Loucy (cell line): Measurements from ENCODE around the gene ARHGEF33.

ENCODE experiments used
- H2AFZ ChIP-seq: fragments of 200-600 bp; sonication (generic); 2 replicates; pipeline ENCODE4 v1.6.0; 2016; ENCODE audit warnings: antibody characterized with exemption, mild to moderate bottlenecking, low read length, moderate library complexity
- H3F3A ChIP-seq: fragments of 200-600 bp; 2 replicates; pipeline ENCODE4 v1.6.0; 2016; ENCODE audit warnings: antibody characterized with exemption, low read depth, mild to moderate bottlenecking
- H3K27me3 ChIP-seq: fragments of 200-600 bp; sonication (generic); 2 replicates; pipeline ENCODE4 v1.6.1; 2014; ENCODE audit warnings: low read length, mild to moderate bottlenecking; ENCODE audit not compliant: insufficient read depth, poor library complexity, severe bottlenecking
- H3K36me3 ChIP-seq: fragments of 200-600 bp; sonication (generic); 2 replicates; pipeline ENCODE4 v1.6.1; 2016; ENCODE audit warnings: low read length; ENCODE audit not compliant: insufficient read depth
- H3K4me1 ChIP-seq: fragments of 200-600 bp; sonication (generic); 2 replicates; pipeline ENCODE4 v1.5.1; 2014; ENCODE audit warnings: low read length, mild to moderate bottlenecking; ENCODE audit not compliant: insufficient read depth, poor library complexity, severe bottlenecking
- H3K4me2 ChIP-seq: fragments of 200-600 bp; sonication (generic); 2 replicates; pipeline ENCODE4 v1.6.0; 2014; ENCODE audit warnings: antibody characterized with exemption, low read length, low read depth, mild to moderate bottlenecking; ENCODE audit not compliant: poor library complexity, severe bottlenecking
- H3K4me3 ChIP-seq: fragments of 200-600 bp; sonication (generic); 2 replicates; pipeline ENCODE4 v1.5.1; 2014; ENCODE audit warnings: low read length, mild to moderate bottlenecking, mixed read lengths; ENCODE audit not compliant: poor library complexity, severe bottlenecking
- H3K79me2 ChIP-seq: fragments of 200-600 bp; sonication (generic); 2 replicates; pipeline ENCODE4 v1.6.1; 2014; ENCODE audit warnings: low read length; ENCODE audit not compliant: insufficient read depth
- H3K9ac ChIP-seq: fragments of 200-600 bp; sonication (generic); 2 replicates; pipeline ENCODE4 v1.6.0; 2014; ENCODE audit warnings: mild to moderate bottlenecking, low read depth, low read length, moderate library complexity; ENCODE audit not compliant: poor library complexity, severe bottlenecking
- H3K9me2 ChIP-seq: fragments of 200-600 bp; sonication (generic); replicated peaks from 2 replicates; pipeline ENCODE4 v1.6.1; 2016; ENCODE audit warnings: low read depth, low read length, mixed read lengths
- H3K9me3 ChIP-seq: fragments of 200-600 bp; sonication (generic); 2 replicates; pipeline ENCODE4 v1.6.1; 2014; ENCODE audit warnings: mild to moderate bottlenecking, antibody characterized with exemption, low read length, low read depth; ENCODE audit not compliant: insufficient read depth
- H4K20me1 ChIP-seq: fragments of 200-600 bp; sonication (generic); 2 replicates; pipeline ENCODE4 v1.6.0; 2014; ENCODE audit warnings: antibody characterized with exemption, low read length, mild to moderate bottlenecking; ENCODE audit not compliant: insufficient read depth, poor library complexity, severe bottlenecking
- CTCF ChIP-seq: fragments of 200-600 bp; sonication (generic); conservative IDR thresholded peaks from 2 replicates; pipeline ENCODE4 v1.5.1; 2014; ENCODE audit warnings: mild to moderate bottlenecking, antibody characterized with exemption, low read length
- EZH2phosphoT487 ChIP-seq: fragments of 200-600 bp; IDR thresholded peaks from 2 replicates; pipeline ENCODE4 v1.6.1; 2018; ENCODE audit warnings: antibody characterized with exemption, mild to moderate bottlenecking, moderate library complexity, borderline replicate concordance

ARHGEF33 gene

GRCh38 chr2:38973266-38973665, 83.6 kb downstream of the ARHGEF33 start:
- Histone ChIP-seq H2AFZ (no peak overlapping the region), H3K4me2 (no peak overlapping the region), H3K36me3 (no peaks in the 10 kb centered on the region), H3K9ac (no peak overlapping the region), H3K79me2 (no peaks in the 10 kb centered on the region), H3F3A (no peaks in the 10 kb centered on the region), H3K27me3 (no peaks in the 10 kb centered on the region), H3K9me3 (no peaks in the 10 kb centered on the region), H4K20me1 (no peaks in the 10 kb centered on the region), H3K4me1 (no peaks in the 10 kb centered on the region), H3K9me2 (no peaks in the 10 kb centered on the region), H3K4me3 (no peak overlapping the region)
- no peak for TF ChIP-seq CTCF
- no peak for TF ChIP-seq EZH2phosphoT487

GRCh38 chr2:38975042-38975441, 85.4 kb downstream of the ARHGEF33 start:
- H3K36me3 ChIP-seq = no peaks in the 10 kb centered on the region
- no peaks in the 10 kb centered on the region for H3F3A ChIP-seq
- no peak overlapping the region for H3K4me3 ChIP-seq
- H3K27me3 ChIP-seq = no peaks in the 10 kb centered on the region
- no peak for TF ChIP-seq EZH2phosphoT487
- TF ChIP-seq CTCF = no peak
- H3K9ac ChIP-seq = no peak overlapping the region
- H4K20me1 ChIP-seq = no peaks in the 10 kb centered on the region
- no peak overlapping the region for H2AFZ ChIP-seq
- no peak overlapping the region for H3K4me2 ChIP-seq
- no peaks in the 10 kb centered on the region for H3K79me2 ChIP-seq
- no peaks in the 10 kb centered on the region for H3K4me1 ChIP-seq
- H3K9me3 ChIP-seq = no peaks in the 10 kb centered on the region
- H3K9me2 ChIP-seq = no peaks in the 10 kb centered on the region

- H3K36me3 ChIP-seq = no peaks in the 10 kb centered on the region
- H3F3A ChIP-seq = no peaks in the 10 kb centered on the region
- no peak overlapping the region for H3K9ac ChIP-seq
- no peaks in the 10 kb centered on the region for H3K4me1 ChIP-seq
- no peak overlapping the region for H2AFZ ChIP-seq
- H4K20me1 ChIP-seq = no peaks in the 10 kb centered on the region
- no peak overlapping the region for H3K4me2 ChIP-seq
- no peaks in the 10 kb centered on the region for H3K9me3 ChIP-seq
- H3K4me3 ChIP-seq = no peak overlapping the region
- no peak for TF ChIP-seq CTCF
- no peak for TF ChIP-seq EZH2phosphoT487
- no peaks in the 10 kb centered on the region for H3K79me2 ChIP-seq
- H3K9me2 ChIP-seq = no peaks in the 10 kb centered on the region
- no peaks in the 10 kb centered on the region for H3K27me3 ChIP-seq
Measured at GRCh38 chr2:38977047-38977446, 87.4 kb downstream of the ARHGEF33 start.
